SK-N-SH treated with all-trans-retinoic acid at 6 μM for 48 hours (cell line): ENCODE data around the gene PPP2R1B.

Experiments used
- ATAC-seq: fragments of 200-7000 bp; cut with Tn5 transposase; 3 replicates; pipeline ENCODE4 v1.9.1; 2020; ENCODE audit warnings: mild to moderate bottlenecking, moderate library complexity
- ARNTL ChIP-seq: fragments of 450-650 bp; formaldehyde crosslinking; IDR thresholded peaks from 2 replicates; pipeline ENCODE4 v1.5.0; 2020; ENCODE audit warnings: low read depth, mild to moderate bottlenecking, moderate library complexity, borderline replicate concordance
- CREB5 ChIP-seq: fragments of 250-450 bp; sonication (Bioruptor Pico); IDR thresholded peaks from 2 replicates; pipeline ENCODE4 v1.5.1; 2020; ENCODE audit warnings: low read depth, mild to moderate bottlenecking, moderate library complexity
- CSDC2 ChIP-seq: fragments of 250-450 bp; sonication (Bioruptor Pico); IDR thresholded peaks from 2 replicates; pipeline ENCODE4 v1.5.0; 2020; ENCODE audit warnings: mild to moderate bottlenecking, moderate library complexity
- CSRNP3 ChIP-seq: fragments of 250-450 bp; sonication (Bioruptor Pico); IDR thresholded peaks from 2 replicates; pipeline ENCODE4 v1.5.1; 2021; ENCODE audit warnings: mild to moderate bottlenecking, moderate library complexity
- GLIS3 ChIP-seq: fragments of 250-450 bp; sonication (Bioruptor Pico); IDR thresholded peaks from 2 replicates; pipeline ENCODE4 v1.5.0; 2020; ENCODE audit warnings: mild to moderate bottlenecking, moderate library complexity
- ISL1 ChIP-seq: fragments of 250-450 bp; sonication (Bioruptor Pico); IDR thresholded peaks from 2 replicates; pipeline ENCODE4 v2.1.2; 2022; ENCODE audit warnings: mild to moderate bottlenecking, moderate library complexity
- OSR1 ChIP-seq: fragments of 250-450 bp; sonication (Bioruptor Pico); IDR thresholded peaks from 2 replicates; pipeline ENCODE4 v1.8.0; 2022; ENCODE audit warnings: moderate library complexity, mild to moderate bottlenecking, inconsistent platforms
- PATZ1 ChIP-seq: fragments of 250-450 bp; sonication (Bioruptor Pico); IDR thresholded peaks from 2 replicates; pipeline ENCODE4 v1.8.0; 2020; ENCODE audit warnings: mild to moderate bottlenecking, moderate library complexity, borderline replicate concordance
- PPARA ChIP-seq: fragments of 250-450 bp; sonication (Bioruptor Pico); IDR thresholded peaks from 2 replicates; pipeline ENCODE4 v1.5.0; 2020; ENCODE audit warnings: mild to moderate bottlenecking, borderline replicate concordance
- RARB ChIP-seq: fragments of 250-450 bp; sonication (Bioruptor Pico); IDR thresholded peaks from 2 replicates; pipeline ENCODE4 v1.8.0; 2021; ENCODE audit warnings: mild to moderate bottlenecking, moderate library complexity
- SNAI2 ChIP-seq: fragments of 250-450 bp; sonication (Bioruptor Pico); IDR thresholded peaks from 2 replicates; pipeline ENCODE4 v1.5.0; 2020; ENCODE audit warnings: mild to moderate bottlenecking, moderate library complexity
- TCF4 ChIP-seq: fragments of 250-450 bp; sonication (Bioruptor Pico); IDR thresholded peaks from 2 replicates; pipeline ENCODE4 v1.8.0; 2021; ENCODE audit warnings: mild to moderate bottlenecking, moderate library complexity, borderline replicate concordance
- TOX ChIP-seq: fragments of 250-450 bp; sonication (Bioruptor Pico); IDR thresholded peaks from 2 replicates; pipeline ENCODE4 v1.8.0; 2021; ENCODE audit warnings: mild to moderate bottlenecking, moderate library complexity, borderline replicate concordance
- ZFP3 ChIP-seq: fragments of 250-450 bp; sonication (Bioruptor Pico); IDR thresholded peaks from 2 replicates; pipeline ENCODE4 v1.5.0; 2020; ENCODE audit warnings: mild to moderate bottlenecking, moderate library complexity
- ZFP30 ChIP-seq: fragments of 450-650 bp; formaldehyde crosslinking; IDR thresholded peaks from 2 replicates; pipeline ENCODE4 v1.5.0; 2022; ENCODE audit warnings: mild to moderate bottlenecking, moderate library complexity
- ZNF565 ChIP-seq: fragments of 450-650 bp; formaldehyde crosslinking; conservative IDR thresholded peaks from 2 replicates; pipeline ENCODE4 v1.5.0; 2020; ENCODE audit warnings: low read depth, mild to moderate bottlenecking, moderate library complexity
- ZNF70 ChIP-seq: fragments of 450-650 bp; formaldehyde crosslinking; IDR thresholded peaks from 2 replicates; pipeline ENCODE4 v1.5.0; 2020; ENCODE audit warnings: mild to moderate bottlenecking, moderate library complexity
- TF ChIP-seq, protein P1 (sequence below): fragments of 250-450 bp; sonication (Bioruptor Pico); IDR thresholded peaks from 2 replicates; pipeline ENCODE4 v1.8.0; 2021; ENCODE audit warnings: low read depth, mild to moderate bottlenecking, moderate library complexity, borderline replicate concordance

PPP2R1B gene

DNA sequence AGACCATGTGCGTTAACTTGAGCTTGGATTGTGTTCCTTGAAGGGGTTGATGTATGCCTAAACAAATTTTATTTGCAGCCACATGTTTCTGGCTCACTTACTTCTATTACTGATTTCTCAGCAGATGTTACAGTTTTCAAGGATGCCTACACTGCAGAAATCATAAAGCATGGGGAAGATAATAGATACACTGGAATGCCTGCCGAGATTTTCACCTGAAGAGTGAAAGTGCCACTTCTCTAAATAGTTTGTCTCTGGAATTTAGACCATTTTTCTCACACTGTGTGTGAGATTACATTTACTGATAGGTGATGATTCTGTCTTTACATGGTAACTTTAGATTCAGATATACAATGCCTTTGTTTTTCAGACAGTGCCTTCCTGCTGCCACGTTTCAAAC, 82.4 kb downstream of the PPP2R1B start:
- ATAC-seq: no peak

GRCh38 chr11:111680486-111681175, 85.6 kb downstream of the PPP2R1B start:
- ATAC-seq: no peak
- TF ChIP-seq, protein P1, sequence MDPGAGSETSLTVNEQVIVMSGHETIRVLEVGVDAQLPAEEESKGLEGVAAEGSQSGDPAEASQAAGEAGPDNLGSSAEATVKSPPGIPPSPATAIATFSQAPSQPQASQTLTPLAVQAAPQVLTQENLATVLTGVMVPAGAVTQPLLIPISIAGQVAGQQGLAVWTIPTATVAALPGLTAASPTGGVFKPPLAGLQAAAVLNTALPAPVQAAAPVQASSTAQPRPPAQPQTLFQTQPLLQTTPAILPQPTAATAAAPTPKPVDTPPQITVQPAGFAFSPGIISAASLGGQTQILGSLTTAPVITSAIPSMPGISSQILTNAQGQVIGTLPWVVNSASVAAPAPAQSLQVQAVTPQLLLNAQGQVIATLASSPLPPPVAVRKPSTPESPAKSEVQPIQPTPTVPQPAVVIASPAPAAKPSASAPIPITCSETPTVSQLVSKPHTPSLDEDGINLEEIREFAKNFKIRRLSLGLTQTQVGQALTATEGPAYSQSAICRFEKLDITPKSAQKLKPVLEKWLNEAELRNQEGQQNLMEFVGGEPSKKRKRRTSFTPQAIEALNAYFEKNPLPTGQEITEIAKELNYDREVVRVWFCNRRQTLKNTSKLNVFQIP: no peak
- no peak for TF ChIP-seq ZFP30
- TF ChIP-seq ZNF70: no peak
- no peak for TF ChIP-seq OSR1
- TF ChIP-seq ZNF565: no peak
- TF ChIP-seq CSDC2 (CRISPR knock-in tag): no peak
- no peak for TF ChIP-seq SNAI2 (CRISPR knock-in tag)
- no peak for TF ChIP-seq ARNTL (CRISPR knock-in tag)
- no peak for TF ChIP-seq CREB5 (CRISPR knock-in tag)

More for the DNA sequence above, 82.4 kb downstream of the PPP2R1B start:
- TF ChIP-seq SNAI2 (CRISPR knock-in tag): no peak
- TF ChIP-seq CSDC2 (CRISPR knock-in tag): no peak
- TF ChIP-seq TCF4 (CRISPR knock-in tag): no peak
- no peak for TF ChIP-seq TOX (CRISPR knock-in tag)
- no peak for TF ChIP-seq ISL1 (CRISPR knock-in tag)
- no peak for TF ChIP-seq ZNF565
- no peak for TF ChIP-seq GLIS3 (CRISPR knock-in tag)
- no peak for TF ChIP-seq CSRNP3
- TF ChIP-seq PPARA (CRISPR knock-in tag): no peak
- TF ChIP-seq ZFP30: no peak
- TF ChIP-seq, protein P1: no peak
- TF ChIP-seq PATZ1 (CRISPR knock-in tag): no peak
- no peak for TF ChIP-seq ZFP3 (CRISPR knock-in tag)
- no peak for TF ChIP-seq RARB (CRISPR knock-in tag)
